OCI-LY1 (cell line): ENCODE data around the gene WNK1.
"Not testable (repeated sequence)": the region's sequence is repeated elsewhere in the genome, so short reads cannot be mapped to it uniquely, and the experiment has no call there.

ENCODE experiments used
- H2AFZ ChIP-seq: fragments of 200-600 bp; sonication (generic), shearing (Covaris generic); 2 replicates; pipeline ENCODE4 v1.6.0; 2014; ENCODE audit warnings: antibody characterized with exemption, mild to moderate bottlenecking, low read length
- H3F3A ChIP-seq: fragments of 200-600 bp; sonication (generic), shearing (Covaris generic); 2 replicates; pipeline ENCODE4 v1.6.0; 2014; ENCODE audit warnings: mild to moderate bottlenecking, antibody characterized with exemption, low read length, moderate library complexity; ENCODE audit not compliant: insufficient read depth
- H3K27ac ChIP-seq: fragments of 200-600 bp; sonication (generic); 2 replicates; pipeline ENCODE4 v1.5.1; 2014; ENCODE audit warnings: low read length, mixed run types, mild to moderate bottlenecking, low read depth; ENCODE audit not compliant: poor library complexity, severe bottlenecking
- H3K27me3 ChIP-seq: fragments of 200-600 bp; sonication (generic); 2 replicates; pipeline ENCODE4 v1.6.0; 2014; ENCODE audit warnings: antibody characterized with exemption, mild to moderate bottlenecking, low read length, moderate library complexity; ENCODE audit not compliant: insufficient read depth
- H3K36me3 ChIP-seq: fragments of 200-600 bp; sonication (generic); 2 replicates; pipeline ENCODE4 v1.6.1; 2014; ENCODE audit warnings: mild to moderate bottlenecking, antibody characterized with exemption, low read length, moderate library complexity, mixed read lengths; ENCODE audit not compliant: insufficient read depth
- H3K4me1 ChIP-seq: fragments of 200-600 bp; sonication (generic); 2 replicates; pipeline ENCODE4 v1.5.1; 2014; ENCODE audit warnings: mild to moderate bottlenecking, low read length, moderate library complexity; ENCODE audit not compliant: insufficient read depth, severe bottlenecking
- H3K4me2 ChIP-seq: fragments of 200-600 bp; sonication (generic), shearing (Covaris generic); 2 replicates; pipeline ENCODE4 v1.6.1; 2014; ENCODE audit warnings: low read length
- H3K4me3 ChIP-seq: fragments of 200-600 bp; sonication (generic); 2 replicates; pipeline ENCODE4 v1.5.1; 2014; ENCODE audit warnings: low read length, low read depth, mild to moderate bottlenecking, mixed read lengths; ENCODE audit not compliant: poor library complexity, severe bottlenecking
- H3K79me2 ChIP-seq: fragments of 200-600 bp; shearing (Covaris generic); 2 replicates; pipeline ENCODE4 v1.6.1; 2016; ENCODE audit warnings: mixed run types, low read length, mixed read lengths; ENCODE audit not compliant: insufficient read depth
- H3K9ac ChIP-seq: fragments of 200-600 bp; sonication (generic), shearing (Covaris generic); 2 replicates; pipeline ENCODE4 v1.6.1; 2014; ENCODE audit warnings: mild to moderate bottlenecking, low read length, mixed read lengths
- H3K9me2 ChIP-seq: fragments of 200-600 bp; sonication (generic), shearing (Covaris generic); 2 replicates; pipeline ENCODE4 v1.6.1; 2014; ENCODE audit warnings: low read depth, mild to moderate bottlenecking, low read length, mixed read lengths
- H3K9me3 ChIP-seq: fragments of 200-600 bp; shearing (Covaris generic); 2 replicates; pipeline ENCODE4 v1.6.1; 2014; ENCODE audit warnings: low read length, mixed read lengths
- H4K20me1 ChIP-seq: fragments of 200-600 bp; sonication (generic), shearing (Covaris generic); 2 replicates; pipeline ENCODE4 v1.6.0; 2016; ENCODE audit warnings: mild to moderate bottlenecking, low read length; ENCODE audit not compliant: insufficient read depth
- CTCF ChIP-seq: fragments of 200-600 bp; sonication (generic), shearing (Covaris generic); IDR thresholded peaks from 2 replicates; pipeline ENCODE4 v1.5.1; 2017; ENCODE audit warnings: mild to moderate bottlenecking, antibody characterized with exemption, low read length, moderate library complexity, mixed read lengths
- EZH2 ChIP-seq: fragments of 200-600 bp; sonication (generic), shearing (Covaris generic); IDR thresholded peaks from 2 replicates; pipeline ENCODE4 v1.8.0; 2017; ENCODE audit warnings: borderline replicate concordance, mixed run types, mild to moderate bottlenecking, antibody characterized with exemption, low read length, moderate library complexity, mixed read lengths

Gene WNK1

DNA sequence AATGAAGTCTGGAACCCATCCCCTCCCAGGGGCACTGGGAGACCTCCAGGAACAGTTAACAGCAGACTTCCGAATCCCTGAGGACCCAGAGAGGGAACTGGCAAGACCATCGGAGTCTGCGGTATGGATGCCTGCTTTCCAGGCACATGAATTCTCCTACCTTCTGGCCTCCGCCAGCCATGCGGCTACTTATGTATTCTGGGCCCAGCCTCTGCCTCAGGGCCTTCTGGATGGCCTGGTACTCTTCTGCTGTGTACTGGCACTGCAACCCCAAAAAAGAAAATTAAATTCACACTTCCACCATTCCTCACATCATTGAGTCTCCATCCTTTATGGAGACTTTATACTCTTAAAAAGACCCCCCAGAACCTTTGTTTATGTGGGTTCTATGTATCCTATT is 178.7 kb downstream of the WNK1 start:
- Histone ChIP-seq H3K4me1 (no peaks in the 10 kb centered on the region), H3K79me2 (no peaks in the 10 kb centered on the region), H3K9me2 (no peaks in the 10 kb centered on the region), H3K27ac (no peak overlapping the region), H3K9me3 (no peaks in the 10 kb centered on the region), H3K27me3 (no peaks in the 10 kb centered on the region), H3K4me2 (no peak overlapping the region), H3K4me3 (no peak overlapping the region), H2AFZ (no peak overlapping the region), H3F3A (no peaks in the 10 kb centered on the region), H3K36me3 (peaks cover 65% of the 10 kb centered on the region), H4K20me1 (no peaks in the 10 kb centered on the region), H3K9ac (no peak overlapping the region)
- TF ChIP-seq EZH2 (no peak), CTCF (no peak)

- Histone ChIP-seq H3K27me3 (no peaks in the 10 kb centered on the region), H3K9me2 (no peaks in the 10 kb centered on the region), H3K4me2 (no peak overlapping the region), H3K79me2 (no peaks in the 10 kb centered on the region), H3K4me1 (no peaks in the 10 kb centered on the region), H2AFZ (no peak overlapping the region), H4K20me1 (no peaks in the 10 kb centered on the region), H3K4me3 (no peak overlapping the region), H3K36me3 (peaks cover 63% of the 10 kb centered on the region), H3K9ac (no peak overlapping the region), H3F3A (no peaks in the 10 kb centered on the region), H3K27ac (no peak overlapping the region), H3K9me3 (no peaks in the 10 kb centered on the region)
- TF ChIP-seq EZH2 = no peak
- no peak for TF ChIP-seq CTCF
Observed at GRCh38 chr12:931591-931990, 179.2 kb downstream of the WNK1 start.

DNA sequence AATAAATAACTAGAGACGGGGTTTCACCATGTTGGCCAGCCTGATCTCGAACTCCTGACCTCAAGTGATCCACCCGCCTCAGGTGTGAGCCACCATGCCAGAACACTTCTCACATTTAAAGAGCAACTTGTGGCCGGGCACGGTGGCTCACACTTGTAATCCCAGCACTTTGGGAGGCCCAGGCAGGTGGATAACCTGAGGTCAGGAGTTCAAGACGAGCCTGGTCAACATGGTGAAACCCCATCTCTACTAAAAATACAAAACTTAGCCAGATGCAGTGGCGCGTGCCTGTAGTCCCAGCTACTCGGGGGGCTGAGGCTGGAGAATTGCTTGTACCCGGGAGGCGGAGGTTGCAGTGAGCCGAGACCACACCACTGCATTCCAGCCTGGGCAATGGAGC is 183.5 kb downstream of the WNK1 start:
- H2AFZ ChIP-seq, H3K4me3 ChIP-seq, H3K9me3 ChIP-seq, H3K27me3 ChIP-seq, H3K9ac ChIP-seq, H3K4me2 ChIP-seq, H3K4me1 ChIP-seq, H3K79me2 ChIP-seq, H4K20me1 ChIP-seq, H3K9me2 ChIP-seq, H3K27ac ChIP-seq, H3F3A ChIP-seq: not testable (repeated sequence)
- peaks cover 51% of the 10 kb centered on the region for H3K36me3 ChIP-seq
